AG09309 (cell line): ENCODE results near the gene SPTLC3.

Source experiments
- DNase-seq: peaks from one replicate; pipeline ENCODE4 v3.0.0-alpha.2; 2010; ENCODE audit warnings: low read depth
- H3K4me3 ChIP-seq: 2 replicates; pipeline ENCODE4 v1.5.1; 2011; ENCODE audit warnings: mild to moderate bottlenecking, low read depth, low read length, moderate library complexity; ENCODE audit not compliant: control insufficient read depth
- CTCF ChIP-seq: IDR thresholded peaks from 2 replicates; pipeline ENCODE4 v1.5.1; 2011; ENCODE audit warnings: mild to moderate bottlenecking, low read depth, low read length, inconsistent platforms; ENCODE audit not compliant: insufficient read depth, control insufficient read depth; ENCODE audit errors: missing control alignments

SPTLC3 gene

GRCh38 chr20:13059398-13060136 is 50.8 kb downstream of the SPTLC3 start:
- no peak for TF ChIP-seq CTCF
- DNase-seq, result no peak
- no peak overlapping the region for H3K4me3 ChIP-seq

GRCh38 chr20:13060327-13060726 is 51.6 kb downstream of the SPTLC3 start:
- TF ChIP-seq CTCF, result no peak
- no peak for DNase-seq
- no peak overlapping the region for H3K4me3 ChIP-seq

GRCh38 chr20:13061381-13061780 is 52.6 kb downstream of the SPTLC3 start:
- H3K4me3 ChIP-seq, result no peak overlapping the region
- TF ChIP-seq CTCF, result no peak
- no peak for DNase-seq

GRCh38 chr20:13062789-13063188 is 54.0 kb downstream of the SPTLC3 start:
- no peak for DNase-seq
- H3K4me3 ChIP-seq, result no peak overlapping the region
- no peak for TF ChIP-seq CTCF

- no peak for DNase-seq
- H3K4me3 ChIP-seq, result no peak overlapping the region
- no peak for TF ChIP-seq CTCF
These were observed 59.6 kb downstream of the SPTLC3 start for GRCh38 chr20:13068336-13068735.

GRCh38 chr20:13081877-13082276 is 73.1 kb downstream of the SPTLC3 start:
- no peak for DNase-seq
- no peak for TF ChIP-seq CTCF
- no peak overlapping the region for H3K4me3 ChIP-seq

GRCh38 chr20:13082378-13082777 is 73.6 kb downstream of the SPTLC3 start:
- no peak for TF ChIP-seq CTCF
- H3K4me3 ChIP-seq, result no peak overlapping the region
- no peak for DNase-seq
